Stimulated activated CD8-positive, alpha-beta memory T cell treated with anti-CD3 and anti-CD28 coated beads, Interleukin-15, amount 100 ng/mL, for 24 hours (primary cell): ENCODE results near the gene UBAC2.
"Not testable (repeated sequence)": the region's sequence is repeated elsewhere in the genome, so short reads cannot be mapped to it uniquely, and the experiment has no call there.

Source experiments
- DNase-seq: peaks from one replicate; pipeline ENCODE4 v3.0.0-alpha.2; 2020; ENCODE audit warnings: low read depth

Gene UBAC2

GRCh38 chr13:99214731-99215130 is 14.1 kb downstream of the UBAC2 start:
- DNase-seq = no peak

- no peak for DNase-seq
These were observed 14.7 kb downstream of the UBAC2 start for GRCh38 chr13:99215184-99215830.

GRCh38 chr13:99217461-99218110 is 16.9 kb downstream of the UBAC2 start:
- DNase-seq = no peak

GRCh38 chr13:99218126-99218525 is 17.5 kb downstream of the UBAC2 start:
- no peak for DNase-seq

- DNase-seq = no peak
These were observed 17.9 kb downstream of the UBAC2 start for GRCh38 chr13:99218545-99218944.

- no peak for DNase-seq
These were observed 18.3 kb downstream of the UBAC2 start for GRCh38 chr13:99218969-99219368.

- DNase-seq = no peak
These were observed 19.7 kb downstream of the UBAC2 start for GRCh38 chr13:99220199-99220935.

- no peak for DNase-seq
These were observed 21.0 kb downstream of the UBAC2 start for GRCh38 chr13:99221567-99222239.

GRCh38 chr13:99223587-99223986 is 22.9 kb downstream of the UBAC2 start:
- no peak for DNase-seq

GRCh38 chr13:99224021-99224420 is 23.4 kb downstream of the UBAC2 start:
- DNase-seq = no peak

- DNase-seq = no peak
These were observed 24.4 kb downstream of the UBAC2 start for GRCh38 chr13:99225078-99225477.

- DNase-seq = no peak
These were observed 25.9 kb downstream of the UBAC2 start for GRCh38 chr13:99226513-99226912.

GRCh38 chr13:99227331-99227900 is 26.8 kb downstream of the UBAC2 start:
- no peak for DNase-seq

- DNase-seq = no peak
These were observed 27.4 kb downstream of the UBAC2 start for GRCh38 chr13:99227909-99228688.

GRCh38 chr13:99228737-99229691 is 28.4 kb downstream of the UBAC2 start:
- DNase-seq = no peak

- not testable (repeated sequence) for DNase-seq
These were observed 29.9 kb downstream of the UBAC2 start for GRCh38 chr13:99230588-99230987.

- DNase-seq = no peak
These were observed 30.3 kb downstream of the UBAC2 start for GRCh38 chr13:99230991-99231390.

- no peak for DNase-seq
These were observed 31.1 kb downstream of the UBAC2 start for GRCh38 chr13:99231721-99232120.

- no peak for DNase-seq
These were observed 37.5 kb downstream of the UBAC2 start for GRCh38 chr13:99237981-99238662.

GRCh38 chr13:99246100-99246499 is 45.4 kb downstream of the UBAC2 start:
- DNase-seq = no peak
